PC-3 (cell line): ENCODE data around the gene APBA1. TPM values are rescaled to one million over a fixed set of nuclear protein-coding genes. Genes with fewer than 3 reads are reported as not detected.
A peak's percentile ranks its signal among the peaks of the same experiment; 100 is the strongest.

Experiments
- ATAC-seq: fragments of 200-7000 bp; cut with Tn5 transposase; 2 replicates; pipeline ENCODE4 v1.9.1; 2020; ENCODE audit warnings: mild to moderate bottlenecking, moderate library complexity
- BruUV-seq: library from RNA; stranded (reverse); fragments of 400-500 nt; replicated peaks from 2 replicates; lab custom pipeline; 2021; lab: Mats Ljungman, UMichigan
- CTCF ChIA-PET: fragments of 300-600 bp; sonication (Branson Sonifier 250); formaldehyde crosslinking; loops from one replicate; lab custom pipeline; 2022; ENCODE audit warnings: antibody characterized with exemption; lab: Charles Lee
- POLR2A ChIA-PET: fragments of 300-600 bp; sonication (Branson Sonifier 250); formaldehyde crosslinking; loops from one replicate; lab custom pipeline; 2022; ENCODE audit warnings: antibody characterized with exemption; ENCODE audit not compliant: unreplicated experiment; lab: Charles Lee
- DNase-seq: peaks from one replicate; pipeline ENCODE4 v3.0.0-alpha.2; 2015
- H2AFZ ChIP-seq: fragments of 300-600 bp; sonication (generic); 2 replicates; pipeline ENCODE4 v1.6.0; 2016; ENCODE audit warnings: antibody characterized with exemption, low read length
- H3F3A ChIP-seq: fragments of 300-600 bp; sonication (generic); one replicate; pipeline ENCODE4 v1.6.0; 2017; ENCODE audit warnings: antibody characterized with exemption, low read length, control low read depth, mild to moderate bottlenecking; ENCODE audit not compliant: unreplicated experiment
- H3K27ac ChIP-seq: fragments of 300-600 bp; sonication (generic); 2 replicates; pipeline ENCODE4 v1.5.1; 2016; ENCODE audit warnings: mild to moderate bottlenecking, low read length
- H3K27me3 ChIP-seq: fragments of 300-600 bp; sonication (generic); 2 replicates; pipeline ENCODE4 v1.6.1; 2016; ENCODE audit warnings: low read length, mixed read lengths
- H3K36me3 ChIP-seq: fragments of 300-600 bp; sonication (generic); 2 replicates; pipeline ENCODE4 v1.6.1; 2016; ENCODE audit warnings: low read depth, mixed run types, low read length, mixed read lengths
- H3K4me1 ChIP-seq: fragments of 300-600 bp; sonication (generic); 2 replicates; pipeline ENCODE4 v1.5.1; 2016; ENCODE audit warnings: low read length; ENCODE audit not compliant: insufficient read depth
- H3K4me2 ChIP-seq: fragments of 300-600 bp; sonication (generic); 2 replicates; pipeline ENCODE4 v1.6.0; 2016; ENCODE audit warnings: low read length
- H3K4me3 ChIP-seq: fragments of 300-600 bp; sonication (generic); 2 replicates; pipeline ENCODE4 v1.5.1; 2016; ENCODE audit warnings: mild to moderate bottlenecking, low read length, mixed read lengths
- H3K79me2 ChIP-seq: fragments of 300-600 bp; sonication (generic); 2 replicates; pipeline ENCODE4 v1.6.1; 2017; ENCODE audit warnings: low read length, mixed read lengths
- H3K9ac ChIP-seq: fragments of 300-600 bp; sonication (generic); 2 replicates; pipeline ENCODE4 v1.6.0; 2016; ENCODE audit warnings: mild to moderate bottlenecking, low read length
- H3K9me2 ChIP-seq: fragments of 300-600 bp; sonication (generic); replicated peaks from 2 replicates; pipeline ENCODE4 v1.6.1; 2016; ENCODE audit warnings: mixed run types, low read length, mixed read lengths
- H3K9me3 ChIP-seq: fragments of 300-600 bp; sonication (generic); 2 replicates; pipeline ENCODE4 v1.6.1; 2016; ENCODE audit warnings: low read length, mixed read lengths
- H4K20me1 ChIP-seq: fragments of 300-600 bp; sonication (generic); 2 replicates; pipeline ENCODE4 v1.6.1; 2016; ENCODE audit warnings: low read length, mixed read lengths
- CTCF ChIP-seq: fragments of 300-600 bp; sonication (generic); conservative IDR thresholded peaks from 2 replicates; pipeline ENCODE4 v1.5.1; 2017; ENCODE audit warnings: antibody characterized with exemption, low read depth, mild to moderate bottlenecking, low read length
- EZH2 ChIP-seq: fragments of 300-600 bp; sonication (generic); IDR thresholded peaks from one replicate; pipeline ENCODE4 v1.6.1; 2017; ENCODE audit warnings: antibody characterized with exemption, mild to moderate bottlenecking, low read length; ENCODE audit not compliant: unreplicated experiment
- EZH2phosphoT487 ChIP-seq: fragments of 300-600 bp; sonication (generic); IDR thresholded peaks from 2 replicates; pipeline ENCODE4 v1.6.1; 2018; ENCODE audit warnings: mild to moderate bottlenecking, antibody characterized with exemption, low read length, borderline replicate concordance
- intact Hi-C: fragments of 100-400 bp; cut with micrococcal nuclease; formaldehyde crosslinking; loops from 2 replicates; pipeline ENCODE4 v1.9.0; 2023
- total RNA-seq: library from RNA; depleted of rRNA; stranded (reverse); fragments of >200 nt; gene quantifications from 2 replicates; pipeline ENCODE4 v1.2.3, GENCODE V29; 2014

The APBA1 gene
- total RNA-seq, 1 experiment from 2014 or later = 0.07 TPM

- BruUV-seq = no TSS peak
- DNase-seq = peak; percentile 35
- Histone ChIP-seq H3K79me2 (no peaks in the 10 kb centered on the region), H3K9ac (no peak overlapping the region), H3K27ac (no peak overlapping the region), H3K27me3 (no peaks in the 10 kb centered on the region), H3K4me2 (no peak overlapping the region), H3K36me3 (no peaks in the 10 kb centered on the region), H2AFZ (no peak overlapping the region), H4K20me1 (no peaks in the 10 kb centered on the region), H3K9me2 (no peaks in the 10 kb centered on the region), H3F3A (no peaks in the 10 kb centered on the region), H3K9me3 (no peaks in the 10 kb centered on the region), H3K4me1 (0 out of 2 replicates have a peak, but pooled peaks cover 9% of the 10 kb centered on the region), H3K4me3 (no peak overlapping the region)
- no peak for ATAC-seq
- TF ChIP-seq CTCF = no peak
- TF ChIP-seq EZH2phosphoT487 = no peak
- no peak for TF ChIP-seq EZH2
- CTCF ChIA-PET = no interaction called here
- intact Hi-C loops = no loop called here
- POLR2A ChIA-PET = interaction anchor here (0.5 to 0.7 kb wide), 2 partner anchors 74 to 555 kb away, joined by 3 read pairs; no protein-coding TSS in a partner anchor
Measured at GRCh38 chr9:69397384-69398214, 274.6 kb downstream of the APBA1 start.

- no peaks in the 10 kb centered on the region for H4K20me1 ChIP-seq
- no peaks in the 10 kb centered on the region for H3K79me2 ChIP-seq
- H3K27ac ChIP-seq = no peak overlapping the region
- CTCF ChIA-PET = no interaction called here
- no peaks in the 10 kb centered on the region for H3K36me3 ChIP-seq
- no peaks in the 10 kb centered on the region for H3K9me3 ChIP-seq
- intact Hi-C loops = no loop called here
- DNase-seq = no peak
- H3K4me3 ChIP-seq = no peak overlapping the region
- no peak overlapping the region for H3K4me2 ChIP-seq
- no TSS peak for BruUV-seq
- H3K9ac ChIP-seq = no peak overlapping the region
- 0 out of 2 replicates have a peak, but pooled peaks cover 9% of the 10 kb centered on the region for H3K4me1 ChIP-seq
- no peaks in the 10 kb centered on the region for H3K9me2 ChIP-seq
- POLR2A ChIA-PET = interaction anchor here (0.7 kb wide), 1 partner anchor 556 kb away, joined by 3 read pairs; no protein-coding TSS in a partner anchor
- no peak overlapping the region for H2AFZ ChIP-seq
- H3K27me3 ChIP-seq = no peaks in the 10 kb centered on the region
- H3F3A ChIP-seq = no peaks in the 10 kb centered on the region
- ATAC-seq = no peak
- no peak for TF ChIP-seq EZH2
- no peak for TF ChIP-seq CTCF
- no peak for TF ChIP-seq EZH2phosphoT487
Measured at GRCh38 chr9:69396759-69397158, 275.4 kb downstream of the APBA1 start.

GRCh38 chr9:69395718-69396117 lies 276.5 kb downstream of the APBA1 start:
- DNase-seq = no peak

More at GRCh38 chr9:69395718-69396117, 276.5 kb downstream of the APBA1 start:
- intact Hi-C loops = no loop called here
- Histone ChIP-seq H3K9ac (no peak overlapping the region), H3K9me3 (no peaks in the 10 kb centered on the region), H3F3A (no peaks in the 10 kb centered on the region), H4K20me1 (no peaks in the 10 kb centered on the region), H3K36me3 (no peaks in the 10 kb centered on the region), H3K79me2 (no peaks in the 10 kb centered on the region), H3K27me3 (no peaks in the 10 kb centered on the region), H3K4me3 (no peak overlapping the region), H2AFZ (no peak overlapping the region), H3K4me1 (0 out of 2 replicates have a peak, but pooled peaks cover 8% of the 10 kb centered on the region), H3K9me2 (no peaks in the 10 kb centered on the region), H3K27ac (no peak overlapping the region), H3K4me2 (no peak overlapping the region)
- POLR2A ChIA-PET = no interaction called here
- CTCF ChIA-PET = no interaction called here
- TF ChIP-seq CTCF (no peak), EZH2 (no peak), EZH2phosphoT487 (no peak)
- ATAC-seq = no peak
- no TSS peak for BruUV-seq
